ENCODE measurements around the gene THADA. TPM values are rescaled to one million over a fixed set of nuclear protein-coding genes. Genes with fewer than 3 reads are reported as not detected.

THADA gene
- total and polyA plus RNA-seq, 4 experiments from 2014 or later, result 20.3 to 44.8 (median 32.8) TPM

DNA sequence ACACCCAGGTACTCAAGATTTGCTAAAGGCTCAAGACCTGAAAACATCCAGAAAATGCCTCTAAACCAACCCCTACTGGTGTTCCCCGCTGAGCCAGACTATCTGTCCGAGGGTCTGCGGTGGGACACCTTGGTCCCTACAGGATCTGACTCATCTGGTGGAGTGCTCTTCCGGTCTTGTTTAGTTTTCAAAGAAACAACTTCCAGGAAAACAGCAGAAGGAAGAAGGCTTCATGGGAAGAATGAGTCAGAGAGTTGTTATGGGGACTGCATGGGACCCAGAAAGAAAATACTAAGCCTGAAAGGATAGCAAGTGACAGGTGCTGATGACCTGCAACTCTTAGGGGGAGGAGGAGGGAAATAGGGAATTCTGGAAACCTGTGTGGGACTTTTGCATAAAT lies 410.7 kb downstream of the THADA start:
- H3K36me3 Mint-ChIP-seq, result peaks cover 1 to 6% of the 10 kb centered on the region in 2 donors
- Histone ChIP-seq H3K4me3 (ENCODE audit: low read length in 2 of 2) (no peak overlapping the region), H3K27ac (ENCODE audit: low read depth, low read length) (no peak overlapping the region), H3K9me3 (ENCODE audit: control insufficient read depth in 1 of 2, low read length in 2 of 2) (no peaks in the 10 kb centered on the region), H3K27me3 (ENCODE audit: insufficient read depth, low read length) (no peaks in the 10 kb centered on the region), H3K4me1 (ENCODE audit: insufficient read depth, low read length) (peaks cover 58% of the 10 kb centered on the region), H3K36me3 (ENCODE audit: insufficient read depth, low read length) (no peaks in the 10 kb centered on the region)
- no peaks in the 10 kb centered on the region for H3K27me3 Mint-ChIP-seq
- ChIA-PET POLR2A (ENCODE audit: partially characterized antibody) (interaction anchor here (0.8 to 65.0 kb wide), 7 partner anchors 13 to 51 kb away, joined by 3 to 6960 read pairs (median 56); partner anchors contain the start of gene ZFP36L2), CTCF (ENCODE audit: partially characterized antibody) (interaction anchor here (1.0 kb wide), 2 partner anchors 37 to 44 kb away, joined by 3 read pairs; no protein-coding TSS in a partner anchor)
- peaks cover 37 to 68% (median 51%) of the 10 kb centered on the region in 4 donors for H3K4me1 Mint-ChIP-seq
- peak in 1 of 5 donors; percentile 58 for DNase-seq
- H3K4me3 Mint-ChIP-seq, result peak overlapping the region in 2 of 8 donors; percentile 26 to 70
- peak overlapping the region; percentile 82 to 99 (median 97) for H3K27ac Mint-ChIP-seq
- H3K9me3 Mint-ChIP-seq, result no peaks in the 10 kb centered on the region
- intact Hi-C loops (cut with micrococcal nuclease), result loop anchor here (1.0 kb wide), 1 partner anchor 10 kb away; no protein-coding TSS in a partner anchor

DNA sequence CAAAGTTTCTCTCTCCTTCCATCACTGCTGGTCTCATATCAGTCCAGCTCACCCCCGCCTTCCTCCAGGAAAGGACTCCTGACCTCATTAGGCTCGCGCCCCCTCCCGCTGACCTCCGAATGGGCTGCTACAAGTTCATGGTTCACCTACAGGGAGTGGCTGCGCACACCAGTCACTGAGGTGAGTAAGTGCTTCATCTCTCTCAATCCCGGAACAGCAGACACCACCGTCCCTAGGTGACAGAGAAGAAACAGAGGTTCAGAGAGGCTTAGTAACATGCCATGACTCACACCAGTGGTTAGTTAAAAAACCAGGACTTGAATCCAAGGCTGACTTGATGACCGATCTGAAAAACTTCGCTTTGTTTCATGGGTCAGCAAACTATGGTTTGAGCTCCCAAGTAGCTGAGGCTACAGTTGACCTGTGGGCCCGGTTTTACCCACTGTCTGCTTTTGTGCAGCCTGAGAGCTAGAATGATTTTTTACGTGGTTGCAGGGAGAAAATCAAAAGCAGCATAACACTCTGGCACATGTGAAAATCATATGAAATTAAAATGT lies 411.4 kb downstream of the THADA start:
- intact Hi-C loops (cut with micrococcal nuclease), result loop anchor here (1.0 kb wide), 1 partner anchor 10 kb away; no protein-coding TSS in a partner anchor
- no peak overlapping the region for H3K4me3 ChIP-seq (ENCODE audit: low read length in 2 of 2)
- peak overlapping the region; percentile 18 for H3K27ac ChIP-seq (ENCODE audit: low read depth, low read length)
- H3K4me1 Mint-ChIP-seq, result peaks cover 37 to 71% (median 49%) of the 10 kb centered on the region in 4 donors
- peak overlapping the region in 6 of 8 donors; percentile 5 to 77 (median 56) for H3K4me3 Mint-ChIP-seq
- CTCF ChIA-PET (ENCODE audit: partially characterized antibody), result interaction anchor here (1.0 kb wide), 2 partner anchors 38 to 45 kb away, joined by 3 read pairs; no protein-coding TSS in a partner anchor
- POLR2A ChIA-PET (ENCODE audit: partially characterized antibody), result interaction anchor here (1.0 to 65.0 kb wide), 4 partner anchors 12 to 50 kb away, joined by 3 to 6960 read pairs (median 632); partner anchors contain the start of gene ZFP36L2
- no peaks in the 10 kb centered on the region for H3K27me3 ChIP-seq (ENCODE audit: insufficient read depth, low read length)
- DNase-seq, result peak in 3 of 5 donors; percentile 49 to 77 (median 56)
- no peaks in the 10 kb centered on the region for H3K27me3 Mint-ChIP-seq
- H3K4me1 ChIP-seq (ENCODE audit: insufficient read depth, low read length), result peaks cover 65% of the 10 kb centered on the region
- H3K9me3 ChIP-seq (ENCODE audit: control insufficient read depth in 1 of 2, low read length in 2 of 2), result no peaks in the 10 kb centered on the region
- H3K36me3 ChIP-seq (ENCODE audit: insufficient read depth, low read length), result no peaks in the 10 kb centered on the region
- H3K9me3 Mint-ChIP-seq, result no peaks in the 10 kb centered on the region
- peak overlapping the region; percentile 82 to 99 (median 97) for H3K27ac Mint-ChIP-seq
- peaks cover 1 to 6% of the 10 kb centered on the region in 2 donors for H3K36me3 Mint-ChIP-seq

DNA sequence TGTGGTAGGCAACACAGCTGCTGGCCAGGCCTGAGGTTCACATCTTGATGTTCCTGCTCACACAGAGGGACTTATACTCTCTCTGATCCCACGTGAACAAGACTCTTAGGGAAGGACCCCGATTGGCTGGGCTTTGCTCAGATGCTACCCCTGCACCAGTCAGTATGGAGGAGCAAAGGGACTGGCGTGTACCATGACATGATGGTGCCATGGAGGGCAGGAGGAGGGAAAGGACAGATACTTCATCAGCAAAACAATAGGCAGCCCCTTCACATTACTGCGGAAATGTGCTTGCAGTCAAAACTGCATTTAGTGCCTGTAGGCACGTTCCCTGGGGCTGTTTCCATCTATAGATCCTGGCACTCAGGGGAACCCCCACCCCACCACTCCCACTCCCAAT lies 412.1 kb downstream of the THADA start:
- DNase-seq, result no peak
- intact Hi-C loops (cut with micrococcal nuclease), result loop anchor here (1.0 kb wide), 1 partner anchor 9 kb away; no protein-coding TSS in a partner anchor
- peak overlapping the region; percentile 2 to 99 (median 93) for H3K27ac Mint-ChIP-seq

DNA sequence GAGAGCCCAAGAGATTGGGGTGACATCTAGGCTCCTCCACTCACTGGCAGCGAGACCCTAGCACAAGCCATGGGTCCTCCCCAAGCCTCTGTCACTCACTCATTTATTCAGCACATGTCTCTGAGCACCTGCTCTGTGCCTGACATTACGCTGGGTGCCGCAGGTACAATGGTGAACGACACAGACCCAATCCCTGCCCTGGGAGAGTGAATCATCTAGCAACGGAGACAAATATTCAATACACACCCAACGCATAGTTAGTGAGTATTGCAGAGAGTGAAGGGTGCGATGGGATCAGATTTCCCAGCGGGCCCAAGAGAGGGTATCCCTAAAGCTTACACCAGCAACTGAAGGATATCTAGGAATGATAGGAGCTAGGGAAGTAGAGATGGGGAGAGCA lies 414.9 kb downstream of the THADA start:
- CTCF ChIA-PET (ENCODE audit: partially characterized antibody), result interaction anchor here (1.7 to 18.8 kb wide), 5 partner anchors 11 to 48 kb away, joined by 8 to 361 read pairs (median 96); no protein-coding TSS in a partner anchor
- H3K4me1 ChIP-seq (ENCODE audit: insufficient read depth, low read length), result peaks cover 83% of the 10 kb centered on the region
- peak overlapping the region in 1 of 8 donors; percentile 59 for H3K4me3 Mint-ChIP-seq

More for the DNA sequence above, 412.1 kb downstream of the THADA start:
- no peak overlapping the region for H3K4me3 ChIP-seq (ENCODE audit: low read length in 2 of 2)
- peak overlapping the region in 3 of 8 donors; percentile 2 to 34 (median 27) for H3K4me3 Mint-ChIP-seq
- H3K9me3 ChIP-seq (ENCODE audit: control insufficient read depth in 1 of 2, low read length in 2 of 2), result no peaks in the 10 kb centered on the region
- POLR2A ChIA-PET (ENCODE audit: partially characterized antibody), result interaction anchor here (1.0 to 65.0 kb wide), 4 partner anchors 11 to 49 kb away, joined by 3 to 6960 read pairs (median 632); partner anchors contain the start of gene ZFP36L2
- H3K27me3 Mint-ChIP-seq, result no peaks in the 10 kb centered on the region
- no peaks in the 10 kb centered on the region for H3K9me3 Mint-ChIP-seq
- no peaks in the 10 kb centered on the region for H3K27me3 ChIP-seq (ENCODE audit: insufficient read depth, low read length)
- no peak overlapping the region for H3K27ac ChIP-seq (ENCODE audit: low read depth, low read length)
- H3K36me3 Mint-ChIP-seq, result peaks cover 1 to 6% of the 10 kb centered on the region in 2 donors
- peaks cover 71% of the 10 kb centered on the region for H3K4me1 ChIP-seq (ENCODE audit: insufficient read depth, low read length)
- no peaks in the 10 kb centered on the region for H3K36me3 ChIP-seq (ENCODE audit: insufficient read depth, low read length)
- CTCF ChIA-PET (ENCODE audit: partially characterized antibody), result interaction anchor here (18.8 kb wide), 1 partner anchor 48 kb away, joined by 361 read pairs; no protein-coding TSS in a partner anchor
- peaks cover 39 to 72% (median 53%) of the 10 kb centered on the region in 4 donors for H3K4me1 Mint-ChIP-seq

More for the DNA sequence above, 414.9 kb downstream of the THADA start:
- H3K27ac Mint-ChIP-seq, result peak overlapping the region in 4 of 7 donors; percentile 52 to 85 (median 82)
- no peak for DNase-seq
- H3K4me1 Mint-ChIP-seq, result peaks cover 54 to 80% (median 64%) of the 10 kb centered on the region in 4 donors
- POLR2A ChIA-PET (ENCODE audit: partially characterized antibody), result interaction anchor here (0.8 to 65.0 kb wide), 5 partner anchors 8 to 46 kb away, joined by 3 to 6960 read pairs (median 45); partner anchors contain the start of gene ZFP36L2
- intact Hi-C loops (cut with micrococcal nuclease), result no loop called here
- Histone ChIP-seq H3K4me3 (ENCODE audit: low read length in 2 of 2) (no peak overlapping the region), H3K36me3 (ENCODE audit: insufficient read depth, low read length) (no peaks in the 10 kb centered on the region), H3K27ac (ENCODE audit: low read depth, low read length) (no peak overlapping the region), H3K27me3 (ENCODE audit: insufficient read depth, low read length) (no peaks in the 10 kb centered on the region), H3K9me3 (ENCODE audit: control insufficient read depth in 1 of 2, low read length in 2 of 2) (no peaks in the 10 kb centered on the region)
- H3K27me3 Mint-ChIP-seq, result no peaks in the 10 kb centered on the region
- H3K36me3 Mint-ChIP-seq, result peaks cover 1 to 6% of the 10 kb centered on the region in 2 donors
- H3K9me3 Mint-ChIP-seq, result peaks cover 0 to 2% (median 0%) of the 10 kb centered on the region in 8 donors

Other genes starting within 250 kb of the THADA start
- gene PLEKHH2, start 41.2 kb upstream of the THADA start, total RNA-seq, result 1 to 10 TPM; 1.2 TPM
- gene PLEKHH2, start 41.2 kb upstream of the THADA start, polyA plus RNA-seq, result not detected
- not detected for gene C1GALT1C1L, start 80.4 kb upstream of the THADA start, total RNA-seq
- not detected for gene C1GALT1C1L, start 80.4 kb upstream of the THADA start, polyA plus RNA-seq
- gene DYNC2LI1, start 178.0 kb upstream of the THADA start, total RNA-seq, result 1 to 10 TPM; 2.9 to 3.9 TPM
- gene DYNC2LI1, start 178.0 kb upstream of the THADA start, polyA plus RNA-seq, result 1 to 10 TPM; 5.1 to 7.1 TPM
- not detected for gene ABCG5, start 242.8 kb upstream of the THADA start, total RNA-seq
- not detected for gene ABCG5, start 242.8 kb upstream of the THADA start, polyA plus RNA-seq
- gene ABCG8, start 242.9 kb upstream of the THADA start, total RNA-seq, result not detected
- under 1 TPM in 1 of 2 donors, not detected in 1; 0.10 TPM for gene ABCG8, start 242.9 kb upstream of the THADA start, polyA plus RNA-seq